ENCODE data around the gene ARID1B. TPM values are rescaled to one million over a fixed set of nuclear protein-coding genes. Genes with fewer than 3 reads are reported as not detected.
A peak's percentile ranks its signal among the peaks of the same experiment; 100 is the strongest.

ARID1B gene
- total RNA-seq, 1 donor from 2014 or later = 16.3 TPM

DNA sequence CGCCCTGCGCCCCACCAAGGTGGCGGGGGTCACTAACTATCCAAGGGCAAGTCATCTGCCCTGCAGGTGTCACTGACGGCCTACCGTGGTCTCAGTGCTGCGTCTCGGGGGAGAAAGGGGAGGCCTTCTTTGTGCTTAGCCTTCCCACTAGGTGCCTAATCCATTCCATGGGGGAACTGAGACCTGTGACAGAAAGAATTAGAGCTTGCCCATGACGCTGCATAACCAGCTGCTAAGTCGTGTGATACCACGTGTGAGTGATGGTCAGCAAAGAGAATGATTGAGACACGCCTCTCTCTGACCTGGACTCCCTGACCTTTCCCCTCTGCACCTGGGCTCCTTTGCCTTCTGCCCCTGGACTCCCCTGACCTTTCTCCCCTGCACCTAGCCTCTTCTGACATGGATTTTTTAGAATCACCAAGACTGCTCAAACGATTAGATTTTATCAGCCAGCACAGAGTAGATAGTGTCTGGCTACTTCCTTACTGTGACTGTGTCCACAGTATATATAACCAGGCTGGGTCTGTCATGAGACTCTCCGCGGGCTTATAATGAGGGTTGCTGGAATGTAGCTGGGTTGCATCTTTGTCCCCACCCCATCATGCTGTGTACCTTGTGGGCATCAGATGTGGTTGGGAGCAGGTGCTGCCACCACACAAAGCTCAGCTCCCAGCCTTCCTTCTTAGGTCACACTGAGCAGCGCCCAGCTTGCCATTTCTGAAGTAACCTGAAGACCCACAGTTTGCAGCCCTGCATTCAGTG is 405.5 kb downstream of the ARID1B start:
- DNase-seq (ENCODE audit: low read depth) (no peak), FAIRE-seq (no peak)
- H3K4me3 ChIP-seq (ENCODE audit: low read depth, low read length) = no peak overlapping the region
- H3K27me3 ChIP-seq (ENCODE audit: control insufficient read depth, insufficient read depth, low read length) = no peaks in the 10 kb centered on the region
- TF ChIP-seq, protein P1, sequence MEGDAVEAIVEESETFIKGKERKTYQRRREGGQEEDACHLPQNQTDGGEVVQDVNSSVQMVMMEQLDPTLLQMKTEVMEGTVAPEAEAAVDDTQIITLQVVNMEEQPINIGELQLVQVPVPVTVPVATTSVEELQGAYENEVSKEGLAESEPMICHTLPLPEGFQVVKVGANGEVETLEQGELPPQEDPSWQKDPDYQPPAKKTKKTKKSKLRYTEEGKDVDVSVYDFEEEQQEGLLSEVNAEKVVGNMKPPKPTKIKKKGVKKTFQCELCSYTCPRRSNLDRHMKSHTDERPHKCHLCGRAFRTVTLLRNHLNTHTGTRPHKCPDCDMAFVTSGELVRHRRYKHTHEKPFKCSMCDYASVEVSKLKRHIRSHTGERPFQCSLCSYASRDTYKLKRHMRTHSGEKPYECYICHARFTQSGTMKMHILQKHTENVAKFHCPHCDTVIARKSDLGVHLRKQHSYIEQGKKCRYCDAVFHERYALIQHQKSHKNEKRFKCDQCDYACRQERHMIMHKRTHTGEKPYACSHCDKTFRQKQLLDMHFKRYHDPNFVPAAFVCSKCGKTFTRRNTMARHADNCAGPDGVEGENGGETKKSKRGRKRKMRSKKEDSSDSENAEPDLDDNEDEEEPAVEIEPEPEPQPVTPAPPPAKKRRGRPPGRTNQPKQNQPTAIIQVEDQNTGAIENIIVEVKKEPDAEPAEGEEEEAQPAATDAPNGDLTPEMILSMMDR (IDR thresholded peaks at IDR 0.05; ENCODE audit: insufficient read depth, low read length, severe bottlenecking) = no peak
- H3K36me3 ChIP-seq (ENCODE audit: control insufficient read depth, insufficient read depth, low read length) = peaks cover 12% of the 10 kb centered on the region

DNA sequence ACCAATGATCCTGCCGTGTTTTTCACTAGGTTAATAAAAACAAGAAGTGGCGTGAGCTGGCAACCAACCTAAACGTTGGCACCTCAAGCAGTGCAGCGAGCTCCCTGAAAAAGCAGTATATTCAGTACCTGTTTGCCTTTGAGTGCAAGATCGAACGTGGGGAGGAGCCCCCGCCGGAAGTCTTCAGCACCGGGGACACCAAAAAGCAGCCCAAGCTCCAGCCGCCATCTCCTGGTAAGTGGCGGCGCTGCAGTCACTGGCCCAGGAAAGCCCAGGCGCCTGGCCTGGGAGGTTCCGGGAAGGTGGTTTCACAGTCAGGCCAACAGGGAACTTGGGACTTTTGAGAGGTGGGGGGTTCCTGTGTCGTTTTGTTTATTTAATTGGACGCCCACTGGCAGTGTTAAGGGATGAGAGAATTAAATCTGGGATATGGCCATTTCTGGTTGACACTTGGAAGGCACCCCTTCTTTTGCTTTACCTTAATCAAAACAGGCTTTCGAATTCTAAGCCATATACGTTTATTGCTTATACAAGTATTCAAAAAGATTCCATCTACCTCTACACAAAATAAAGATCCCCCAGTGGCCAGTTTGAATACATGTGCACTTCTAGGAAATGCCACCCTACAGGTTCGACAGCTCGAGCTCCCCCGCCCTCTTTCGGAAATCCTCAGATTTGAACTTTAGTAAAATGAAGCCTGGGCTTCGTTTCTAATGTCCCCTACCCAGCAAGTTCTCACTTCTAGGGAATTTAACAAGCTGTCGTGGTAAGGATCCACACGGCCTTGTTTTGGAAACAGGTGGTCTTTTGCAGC is 407.2 kb downstream of the ARID1B start:
- TF ChIP-seq, protein P1 (IDR thresholded peaks at IDR 0.05; ENCODE audit: insufficient read depth, low read length, severe bottlenecking) = peak; percentile 97
- no peaks in the 10 kb centered on the region for H3K27me3 ChIP-seq (ENCODE audit: control insufficient read depth, insufficient read depth, low read length)
- DNase-seq (ENCODE audit: low read depth) = peak; percentile 43
- no peak overlapping the region for H3K4me3 ChIP-seq (ENCODE audit: low read depth, low read length)
- FAIRE-seq = no peak
- H3K36me3 ChIP-seq (ENCODE audit: control insufficient read depth, insufficient read depth, low read length) = peaks cover 12% of the 10 kb centered on the region

DNA sequence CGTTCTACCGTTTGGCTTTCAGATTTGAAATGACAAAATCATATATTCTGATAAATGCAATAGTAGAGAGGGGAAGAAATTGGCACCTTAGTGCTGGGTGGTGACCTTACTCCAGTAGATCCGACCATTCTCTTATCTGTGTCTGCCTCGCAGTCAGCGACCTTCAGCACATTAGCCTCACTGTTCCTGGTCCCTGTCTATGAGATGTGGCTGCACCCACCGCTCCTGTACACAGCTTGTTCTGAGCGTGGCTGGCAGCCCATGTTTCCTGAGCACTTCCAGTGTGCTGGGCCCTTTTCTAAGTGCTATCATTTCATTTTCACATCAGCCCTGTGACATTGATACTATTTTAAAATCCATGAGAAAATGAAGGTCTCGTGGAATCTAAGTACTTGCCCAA is 408.0 kb downstream of the ARID1B start:
- FAIRE-seq (no peak), DNase-seq (ENCODE audit: low read depth) (no peak)
- TF ChIP-seq, protein P1 (IDR thresholded peaks at IDR 0.05; ENCODE audit: insufficient read depth, low read length, severe bottlenecking) = no peak
- H3K36me3 ChIP-seq (ENCODE audit: control insufficient read depth, insufficient read depth, low read length) = peaks cover 19% of the 10 kb centered on the region
- no peak overlapping the region for H3K4me3 ChIP-seq (ENCODE audit: low read depth, low read length)
- no peaks in the 10 kb centered on the region for H3K27me3 ChIP-seq (ENCODE audit: control insufficient read depth, insufficient read depth, low read length)

DNA sequence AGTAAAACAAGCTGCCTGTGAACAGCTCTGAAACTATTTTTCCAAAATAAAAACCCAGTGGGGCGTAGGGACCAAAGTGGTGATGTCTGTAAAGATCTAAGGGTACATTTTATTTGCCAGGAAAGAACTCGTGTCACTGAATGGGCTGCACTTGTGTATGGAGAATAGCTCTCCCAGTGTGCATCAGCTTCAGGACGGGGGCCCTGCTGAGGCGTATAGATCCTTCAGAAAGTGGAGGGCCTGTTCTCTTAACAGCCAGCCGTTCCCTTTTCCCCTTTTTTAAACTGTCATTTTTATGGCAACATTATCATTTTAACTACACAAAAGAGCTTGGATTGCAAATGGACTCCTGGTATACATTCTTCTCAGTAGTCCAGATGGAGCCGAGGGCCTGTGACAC is 408.8 kb downstream of the ARID1B start:
- peaks cover 22% of the 10 kb centered on the region for H3K36me3 ChIP-seq (ENCODE audit: control insufficient read depth, insufficient read depth, low read length)
- no peak overlapping the region for H3K4me3 ChIP-seq (ENCODE audit: low read depth, low read length)
- no peaks in the 10 kb centered on the region for H3K27me3 ChIP-seq (ENCODE audit: control insufficient read depth, insufficient read depth, low read length)
- FAIRE-seq (no peak), DNase-seq (ENCODE audit: low read depth) (no peak)
- TF ChIP-seq, protein P1 (IDR thresholded peaks at IDR 0.05; ENCODE audit: insufficient read depth, low read length, severe bottlenecking) = no peak

DNA sequence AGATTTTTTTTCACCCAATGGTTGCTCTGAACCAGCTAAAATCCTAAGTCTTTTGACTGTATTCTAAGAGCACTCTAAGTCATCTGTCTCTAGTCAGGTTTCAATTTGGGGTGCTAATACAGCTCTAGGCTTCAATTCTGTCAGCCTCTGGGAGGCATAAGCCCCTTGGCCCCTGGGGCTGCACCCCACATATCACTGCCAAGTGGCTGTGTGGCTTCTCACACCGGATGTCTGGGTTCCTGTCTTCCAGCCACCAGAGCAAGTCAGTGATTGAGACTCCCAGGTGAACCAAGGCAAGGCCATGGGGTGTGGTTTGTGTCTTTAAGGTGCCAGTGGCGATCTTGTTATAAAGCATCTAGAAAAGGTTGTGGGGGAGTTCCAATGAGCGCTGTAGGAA is 409.6 kb downstream of the ARID1B start:
- no peak for FAIRE-seq
- no peaks in the 10 kb centered on the region for H3K27me3 ChIP-seq (ENCODE audit: control insufficient read depth, insufficient read depth, low read length)
- H3K36me3 ChIP-seq (ENCODE audit: control insufficient read depth, insufficient read depth, low read length) = peaks cover 22% of the 10 kb centered on the region

More for the DNA sequence above, 409.6 kb downstream of the ARID1B start:
- H3K4me3 ChIP-seq (ENCODE audit: low read depth, low read length) = no peak overlapping the region
- DNase-seq (ENCODE audit: low read depth) = no peak
- TF ChIP-seq, protein P1 (IDR thresholded peaks at IDR 0.05; ENCODE audit: insufficient read depth, low read length, severe bottlenecking) = no peak
